Measurements from ENCODE around the gene NKIRAS1.
A peak's percentile ranks its signal among the peaks of the same experiment; 100 is the strongest.

NKIRAS1 gene

GRCh38 chr3:23916886-23917678 lies at the start of gene NKIRAS1, which contains the start of gene RPL15:
Gene NKIRAS1, minus strand, starts transcription at chr3:23916990. Its CDS starts 6,086 bp downstream, at chr3:23910904.
Gene RPL15, plus strand, starts transcription at chr3:23917132. Its CDS starts 728 bp downstream, at chr3:23917860.
- DNase-seq = peak; percentile 80 to 94

- DNase-seq = peak in 1 of 2 experiments; percentile 17
Observed at GRCh38 chr3:23966328-23966727, 49.5 kb upstream of the NKIRAS1 start.

GRCh38 chr3:23964537-23965235 lies 47.9 kb upstream of the NKIRAS1 start:
- no peak for DNase-seq

- no peak for DNase-seq
Observed at GRCh38 chr3:23961913-23962312, 45.1 kb upstream of the NKIRAS1 start.

GRCh38 chr3:23961066-23961465 lies 44.3 kb upstream of the NKIRAS1 start:
- no peak for DNase-seq

- DNase-seq = no peak
Observed at GRCh38 chr3:23960649-23961048, 43.9 kb upstream of the NKIRAS1 start.

- DNase-seq = no peak
Observed at GRCh38 chr3:23959135-23959900, 42.5 kb upstream of the NKIRAS1 start.

GRCh38 chr3:23956701-23957100 lies 39.9 kb upstream of the NKIRAS1 start:
- no peak for DNase-seq

GRCh38 chr3:23954144-23954543 lies 37.4 kb upstream of the NKIRAS1 start:
- no peak for DNase-seq

GRCh38 chr3:23953523-23953922 lies 36.7 kb upstream of the NKIRAS1 start:
- no peak for DNase-seq

- no peak for DNase-seq
Observed at GRCh38 chr3:23952646-23953045, 35.9 kb upstream of the NKIRAS1 start.

GRCh38 chr3:23950293-23950692 lies 33.5 kb upstream of the NKIRAS1 start:
- no peak for DNase-seq

GRCh38 chr3:23949784-23950183 lies 33.0 kb upstream of the NKIRAS1 start:
- DNase-seq = no peak

- no peak for DNase-seq
Observed at GRCh38 chr3:23948761-23949160, 32.0 kb upstream of the NKIRAS1 start.

- peak; percentile 82 to 96 for DNase-seq
Observed at GRCh38 chr3:23945913-23946687, 29.3 kb upstream of the NKIRAS1 start.

GRCh38 chr3:23945663-23945912 lies 28.8 kb upstream of the NKIRAS1 start:
- DNase-seq = no peak

GRCh38 chr3:23944861-23945662 lies 28.3 kb upstream of the NKIRAS1 start, which contains the start of gene NR1D2:
Gene NR1D2, plus strand, starts transcription at chr3:23945286. Its CDS starts 293 bp downstream, at chr3:23945579.
- DNase-seq = peak in 1 of 2 experiments; percentile 77

GRCh38 chr3:23944007-23944783 lies 27.4 kb upstream of the NKIRAS1 start:
- DNase-seq = no peak

GRCh38 chr3:23942546-23942945 lies 25.8 kb upstream of the NKIRAS1 start:
- no peak for DNase-seq

GRCh38 chr3:23941440-23941839 lies 24.6 kb upstream of the NKIRAS1 start:
- no peak for DNase-seq

- DNase-seq = no peak
Observed at GRCh38 chr3:23940775-23941174, 24.0 kb upstream of the NKIRAS1 start.

Data from NCI-H446 (cell line).